ENCODE data around the gene BCO1.

The BCO1 gene

DNA sequence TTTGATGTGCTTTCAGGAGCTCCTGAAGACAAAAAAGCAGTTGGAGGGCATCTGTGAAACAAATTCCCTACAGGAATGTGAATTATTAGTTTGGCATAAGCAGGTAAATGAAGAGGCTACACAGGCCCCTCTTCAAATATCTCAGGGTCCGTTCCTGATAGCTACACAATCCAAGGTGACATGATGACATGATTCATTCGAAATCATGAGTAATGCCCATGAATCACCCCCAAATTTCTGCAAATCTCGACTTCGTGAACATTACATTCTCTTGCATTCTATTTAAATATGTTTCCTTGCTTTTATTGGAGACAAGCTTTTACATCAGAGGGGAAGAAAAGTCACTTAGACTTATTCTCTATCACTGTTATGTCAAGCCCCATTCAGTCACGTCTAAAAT, 98.6 kb downstream of the BCO1 start:
- no peaks in the 10 kb centered on the region for H3K4me1 ChIP-seq (ENCODE audit: control insufficient read depth, insufficient read depth, low read length)
- no peak overlapping the region for H3K27ac ChIP-seq (ENCODE audit: low read length)
- H3K4me3 ChIP-seq (ENCODE audit: low read length in 2 of 2): no peak overlapping the region
- H3K36me3 ChIP-seq (ENCODE audit: control insufficient read depth in 2 of 2, insufficient read depth in 2 of 2, low read length in 2 of 2): peaks cover 0 to 3% of the 10 kb centered on the region in 2 donors
- no peak overlapping the region for H3K9ac ChIP-seq (ENCODE audit: low read length in 2 of 2)
- no peaks in the 10 kb centered on the region for H3K9me3 ChIP-seq (ENCODE audit: control insufficient read depth in 2 of 2, low read length in 2 of 2)
- no peaks in the 10 kb centered on the region for H3K27me3 ChIP-seq (ENCODE audit: control insufficient read depth in 1 of 2, insufficient read depth in 2 of 2, low read length in 2 of 2)

Data from stomach smooth muscle (tissue), 2 donors.